HG02840 (cell line): ENCODE measurements around the gene SERPINB5.
"Not testable (repeated sequence)": the region's sequence is repeated elsewhere in the genome, so short reads cannot be mapped to it uniquely, and the experiment has no call there.

Experiments used
- ATAC-seq: cut with Tn5 transposase; IDR thresholded peaks from one replicate; pipeline ENCODE4 v1.9.1; 2021; ENCODE audit warnings: mild to moderate bottlenecking, moderate library complexity, moderate number of reproducible peaks; ENCODE audit not compliant: unreplicated experiment, low FRiP score

The SERPINB5 gene, protein sequence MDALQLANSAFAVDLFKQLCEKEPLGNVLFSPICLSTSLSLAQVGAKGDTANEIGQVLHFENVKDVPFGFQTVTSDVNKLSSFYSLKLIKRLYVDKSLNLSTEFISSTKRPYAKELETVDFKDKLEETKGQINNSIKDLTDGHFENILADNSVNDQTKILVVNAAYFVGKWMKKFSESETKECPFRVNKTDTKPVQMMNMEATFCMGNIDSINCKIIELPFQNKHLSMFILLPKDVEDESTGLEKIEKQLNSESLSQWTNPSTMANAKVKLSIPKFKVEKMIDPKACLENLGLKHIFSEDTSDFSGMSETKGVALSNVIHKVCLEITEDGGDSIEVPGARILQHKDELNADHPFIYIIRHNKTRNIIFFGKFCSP

DNA sequence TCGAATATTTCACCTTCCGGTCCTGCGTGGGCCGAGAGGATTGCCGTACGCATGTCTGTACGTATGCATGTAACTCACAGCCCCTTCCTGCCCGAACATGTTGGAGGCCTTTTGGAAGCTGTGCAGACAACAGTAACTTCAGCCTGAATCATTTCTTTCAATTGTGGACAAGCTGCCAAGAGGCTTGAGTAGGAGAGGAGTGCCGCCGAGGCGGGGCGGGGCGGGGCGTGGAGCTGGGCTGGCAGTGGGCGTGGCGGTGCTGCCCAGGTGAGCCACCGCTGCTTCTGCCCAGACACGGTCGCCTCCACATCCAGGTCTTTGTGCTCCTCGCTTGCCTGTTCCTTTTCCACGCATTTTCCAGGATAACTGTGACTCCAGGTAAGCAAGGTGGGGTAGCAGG is at the start of gene SERPINB5:
SERPINB5 (plus strand) TSS at position 291 of the 400 bp plus-strand sequence. CDS start 7,471 bp downstream, outside the sequence.
- ATAC-seq, result no peak

DNA sequence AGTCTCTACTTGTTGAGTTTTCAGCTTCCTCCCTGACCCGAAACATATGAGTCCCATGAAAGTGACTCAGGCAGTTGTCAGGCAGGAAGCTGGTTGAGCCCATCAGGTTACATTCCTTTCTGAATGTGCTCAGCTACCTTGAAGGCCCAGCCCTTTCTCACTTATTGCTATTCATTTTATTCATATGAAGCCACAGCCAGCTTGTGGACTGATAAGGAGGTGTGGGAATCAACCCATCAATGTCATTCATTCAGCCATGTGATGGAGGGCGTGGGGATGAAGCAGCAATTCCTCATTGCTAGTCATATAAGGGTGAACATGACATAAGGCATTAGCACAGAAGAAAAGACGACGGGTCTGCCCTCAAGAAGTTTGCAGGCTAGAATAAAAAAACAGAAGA is 49.2 kb upstream of the SERPINB5 start:
- no peak for ATAC-seq

- no peak for ATAC-seq
Measured at GRCh38 chr18:63430526-63430925, 46.2 kb upstream of the SERPINB5 start.

DNA sequence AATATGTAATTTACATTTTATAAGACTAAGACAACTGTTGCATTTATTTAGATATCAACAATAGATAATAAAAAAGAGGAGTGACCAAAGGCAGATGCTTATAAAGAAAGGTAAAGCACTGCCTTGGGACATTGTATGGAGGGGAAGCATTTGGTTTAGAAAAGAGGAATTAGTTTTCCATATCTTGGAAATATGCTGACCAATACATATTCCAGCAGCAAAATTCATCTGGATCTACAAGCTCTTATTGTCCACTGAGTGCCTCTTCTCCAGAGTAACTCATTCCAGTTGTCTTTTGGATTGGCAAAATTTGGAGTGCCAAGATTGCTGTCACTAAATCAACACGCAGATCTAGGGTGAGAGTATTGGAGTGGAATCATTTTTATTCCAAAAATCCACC is 45.6 kb upstream of the SERPINB5 start:
- no peak for ATAC-seq

- no peak for ATAC-seq
Measured at GRCh38 chr18:63433334-63433866, 43.4 kb upstream of the SERPINB5 start.

DNA sequence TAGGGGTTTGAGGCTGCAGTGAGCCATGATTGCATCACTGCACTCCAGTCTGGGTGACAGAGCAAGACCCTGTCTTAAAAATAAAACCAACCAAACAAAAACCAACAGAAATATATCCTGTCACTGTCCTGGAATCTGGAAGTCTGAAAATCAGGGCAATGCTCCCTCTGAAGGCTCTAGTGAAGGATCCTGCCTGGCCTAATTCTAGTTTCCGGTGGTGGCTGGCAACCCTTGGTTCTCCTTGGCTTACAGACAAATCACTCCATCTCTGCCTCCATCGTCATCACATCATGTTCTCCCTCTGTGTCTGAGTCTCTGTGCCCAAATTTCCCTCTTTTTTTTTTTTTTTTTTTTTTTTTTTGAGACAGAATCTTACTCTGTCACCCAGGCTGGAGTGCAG is 38.6 kb upstream of the SERPINB5 start:
- ATAC-seq, result no peak

- ATAC-seq, result no peak
Measured at GRCh38 chr18:63439334-63439733, 37.4 kb upstream of the SERPINB5 start.

DNA sequence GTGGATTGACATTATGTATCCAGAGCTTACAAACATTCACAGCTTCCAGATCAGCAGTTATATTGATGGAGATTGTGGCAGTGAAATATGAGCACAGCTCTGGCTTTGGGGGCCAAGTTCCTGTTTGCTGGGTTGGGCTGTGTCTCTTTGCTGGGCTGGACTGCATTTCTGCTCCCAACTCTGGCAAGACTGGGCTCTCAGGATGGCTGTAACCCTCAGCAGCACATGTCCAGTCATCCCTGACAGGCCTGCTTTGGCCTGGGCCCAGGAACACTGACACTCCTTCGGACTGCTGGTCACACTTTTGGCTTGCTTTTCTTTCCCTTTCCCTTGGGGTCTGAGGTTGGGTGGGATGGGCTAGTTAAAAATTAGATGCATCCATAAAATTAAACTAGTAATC is 36.5 kb upstream of the SERPINB5 start:
- no peak for ATAC-seq

- ATAC-seq, result no peak
Measured at GRCh38 chr18:63440881-63441280, 35.9 kb upstream of the SERPINB5 start.

DNA sequence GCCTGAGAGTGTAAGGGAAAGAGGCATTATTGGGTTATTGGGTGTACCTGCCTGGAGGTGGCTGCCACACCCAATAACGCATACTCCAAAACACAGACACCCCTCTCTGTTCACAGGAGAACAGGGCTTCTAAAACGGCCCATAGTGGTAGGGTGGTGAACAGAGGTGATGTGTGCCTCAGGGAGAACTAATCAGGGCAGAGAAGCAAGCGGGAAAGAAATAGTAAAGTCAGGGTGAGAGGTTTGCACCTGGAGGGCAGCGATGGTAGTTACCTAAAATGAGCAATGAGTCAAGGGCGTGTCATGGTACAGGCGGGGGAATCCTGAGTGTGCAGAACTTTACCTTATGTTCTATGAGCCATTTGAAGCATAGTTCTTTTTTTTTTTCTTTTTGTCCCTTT is 32.9 kb upstream of the SERPINB5 start:
- no peak for ATAC-seq

GRCh38 chr18:63444580-63444979 is 32.2 kb upstream of the SERPINB5 start:
- ATAC-seq, result no peak

DNA sequence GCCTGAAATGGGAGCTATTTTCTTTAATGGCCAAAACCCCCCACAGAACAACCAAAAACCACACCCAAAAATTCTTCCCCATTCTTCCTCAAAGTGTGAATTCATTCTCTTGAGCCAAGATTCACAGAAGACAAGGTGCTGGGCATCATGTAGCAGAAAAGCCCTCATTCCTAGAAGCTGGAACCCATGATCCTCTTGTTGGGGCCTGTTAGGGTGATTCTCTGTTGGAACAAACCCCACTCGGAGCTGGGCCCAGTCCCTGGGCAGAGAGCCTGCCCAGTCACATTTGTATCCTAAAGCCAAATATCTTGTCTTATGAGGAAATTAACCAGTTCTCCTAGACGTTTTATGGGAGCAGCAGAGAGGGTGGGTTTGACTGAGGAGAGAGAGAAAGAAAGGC is 31.7 kb upstream of the SERPINB5 start:
- ATAC-seq, result no peak

- ATAC-seq, result no peak
Measured at GRCh38 chr18:63446266-63446665, 30.5 kb upstream of the SERPINB5 start.

GRCh38 chr18:63447066-63447465 is 29.7 kb upstream of the SERPINB5 start:
- ATAC-seq, result no peak

- no peak for ATAC-seq
Measured at GRCh38 chr18:63449426-63449825, 27.3 kb upstream of the SERPINB5 start.

DNA sequence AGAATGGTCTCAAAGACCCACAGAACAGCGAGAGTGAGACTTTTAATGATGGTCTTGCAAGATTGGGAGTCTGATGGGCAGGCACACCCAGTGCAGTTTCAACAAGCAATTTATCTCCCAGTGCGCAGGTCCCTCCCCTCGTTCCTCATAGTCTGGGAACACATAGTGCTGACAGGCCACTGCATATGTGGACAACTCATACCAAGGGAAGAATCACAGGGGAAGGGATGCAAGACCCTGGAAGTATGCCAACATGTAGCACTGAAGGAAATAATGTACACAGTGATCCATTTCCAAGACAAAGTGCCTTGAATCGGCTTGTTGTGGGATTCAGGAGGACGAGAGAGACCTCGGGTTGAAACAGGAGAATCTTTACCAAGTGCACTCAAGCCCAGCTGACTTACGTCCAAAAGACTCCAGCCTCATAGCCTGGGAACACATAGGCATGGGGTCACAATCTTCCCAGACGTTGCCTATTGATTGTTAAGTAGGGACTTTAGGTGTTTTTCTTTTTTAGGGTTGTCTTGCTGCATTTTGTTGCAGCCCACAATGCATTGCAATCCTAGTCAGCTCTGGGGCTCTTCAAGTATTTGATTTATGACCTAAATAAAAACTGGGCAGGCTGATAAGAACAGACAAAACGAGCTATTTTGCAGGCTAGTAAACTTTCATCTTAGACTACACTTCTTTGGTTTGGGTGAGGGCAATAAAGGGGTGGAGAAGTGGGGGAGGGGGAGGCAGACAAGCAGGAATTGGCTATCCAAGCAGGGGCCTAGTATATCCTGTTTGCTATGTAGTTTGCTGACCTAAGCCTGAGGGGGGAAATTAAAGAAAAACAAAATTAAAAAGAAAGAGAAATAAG is 24.7 kb upstream of the SERPINB5 start:
- no peak for ATAC-seq

GRCh38 chr18:63452751-63453150 is 24.0 kb upstream of the SERPINB5 start:
- ATAC-seq, result not testable (repeated sequence)

DNA sequence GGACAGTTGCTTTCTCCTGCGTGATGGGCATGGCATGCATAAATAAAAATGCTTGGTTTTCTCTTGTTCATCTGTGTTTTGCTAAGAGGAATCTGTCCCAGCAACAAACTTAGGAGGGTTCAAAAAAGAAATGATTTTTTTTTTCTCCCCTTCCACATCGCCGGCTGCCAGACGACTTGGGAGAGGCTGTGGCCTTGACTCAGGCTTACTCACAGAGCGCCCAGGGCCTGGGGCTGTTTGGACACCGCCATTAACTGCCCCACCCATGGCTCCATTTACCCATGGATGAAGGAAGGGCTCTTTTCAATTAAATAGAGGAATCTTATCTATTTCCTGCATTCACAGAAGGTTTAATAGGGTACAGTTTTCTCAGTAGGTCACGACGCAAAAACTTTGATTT is 22.3 kb upstream of the SERPINB5 start:
- ATAC-seq, result no peak

- ATAC-seq, result no peak
Measured at GRCh38 chr18:63457977-63458376, 18.8 kb upstream of the SERPINB5 start.

DNA sequence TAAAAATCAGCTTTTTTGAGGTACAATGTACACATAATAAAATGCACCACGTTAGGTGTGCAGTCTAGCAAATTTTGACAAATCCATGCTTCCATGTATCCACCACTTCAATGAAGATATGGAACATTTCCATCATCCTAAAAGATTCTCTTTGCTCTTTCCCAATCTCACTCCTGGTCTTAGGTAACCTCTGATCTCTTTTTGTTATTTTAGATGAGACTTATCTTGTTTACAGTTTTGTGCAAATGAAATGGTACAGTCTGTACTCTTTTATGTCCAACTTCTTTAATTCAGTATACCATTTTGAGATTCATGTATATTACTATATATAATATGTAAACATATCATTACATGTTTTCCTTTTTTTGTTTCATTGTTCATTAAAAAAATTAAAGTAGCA is 16.3 kb upstream of the SERPINB5 start:
- no peak for ATAC-seq

- no peak for ATAC-seq
Measured at GRCh38 chr18:63464434-63464833, 12.3 kb upstream of the SERPINB5 start.
